SK-N-SH (cell line): ENCODE measurements around the gene PACSIN1. TPM values are rescaled to one million over a fixed set of nuclear protein-coding genes. Genes with fewer than 3 reads are reported as not detected.

Source experiments
- CTCF ChIA-PET: fragments of 300-600, 350-600 bp; formaldehyde crosslinking; extraction: SDS; loops from one replicate; lab custom pipeline; 2021; lab: Yijun Ruan, JAX
- POLR2A ChIA-PET: fragments of 350-600 bp; sonication (Branson Sonifier 250); formaldehyde crosslinking; extraction: SDS; loops from one replicate; lab custom pipeline; 2020; ENCODE audit warnings: antibody characterized with exemption, inconsistent platforms; lab: Yijun Ruan, JAX
- DNase-seq: peaks from one replicate; pipeline ENCODE4 v3.0.0; 2012
- H2AFZ ChIP-seq: fragments of 200-600 bp; sonication (generic); 2 replicates; pipeline ENCODE4 v1.8.1; 2016; ENCODE audit warnings: antibody characterized with exemption, mild to moderate bottlenecking, low read depth
- H3F3A ChIP-seq: fragments of 200-600 bp; sonication (generic); replicated peaks from 2 replicates; pipeline ENCODE3; 2016; ENCODE audit warnings: antibody characterized with exemption, mild to moderate bottlenecking; ENCODE audit not compliant: insufficient read depth
- H3K27ac ChIP-seq, 2 experiments: fragments of 200-500 bp in 1 of 2; fragments of 200-600 bp in 1 of 2; sonication (Bioruptor generic) in 1 of 2; sonication (generic), shearing (Covaris generic) in 1 of 2; 2 replicates each; pipeline versions ENCODE4 v1.5.1 to v1.6.1; 2014 to 2016; ENCODE audit warnings: low read depth in 2 of 2, inconsistent platforms in 1 of 2, low read length in 1 of 2, mild to moderate bottlenecking in 1 of 2, mixed read lengths in 1 of 2
- H3K27me3 ChIP-seq: fragments of 200-600 bp; sonication (generic), shearing (Covaris generic); 2 replicates; pipeline ENCODE4 v1.6.1; 2016; ENCODE audit warnings: mixed run types; ENCODE audit not compliant: insufficient read depth
- H3K36me3 ChIP-seq, 2 experiments: fragments of 200-500 bp in 1 of 2; fragments of 200-600 bp in 1 of 2; sonication (Bioruptor generic) in 1 of 2; sonication (generic) in 1 of 2; replicated peaks in 1 of 2; 2 replicates each; pipeline versions ENCODE3 to v1.5.1; 2014 to 2016; ENCODE audit warnings: low read length in 1 of 2, mild to moderate bottlenecking in 1 of 2; ENCODE audit not compliant: insufficient read depth in 2 of 2, control insufficient read depth in 1 of 2
- H3K4me1 ChIP-seq, 2 experiments: fragments of 200-500 bp in 1 of 2; fragments of 200-600 bp in 1 of 2; sonication (Bioruptor generic) in 1 of 2; sonication (generic), shearing (Covaris generic) in 1 of 2; 2 replicates each; pipeline versions ENCODE4 v1.5.1 to v1.6.1; 2014 to 2016; ENCODE audit warnings: low read depth in 1 of 2, low read length in 1 of 2, mixed run types in 1 of 2; ENCODE audit not compliant: insufficient read depth in 2 of 2, control insufficient read depth in 1 of 2
- H3K4me2 ChIP-seq: fragments of 200-600 bp; sonication (generic), shearing (Covaris generic); 2 replicates; pipeline ENCODE4 v1.6.1; 2017; ENCODE audit warnings: mixed run types
- H3K4me3 ChIP-seq, 2 experiments: fragments of 200-500 bp in 1 of 2; fragments of 200-600 bp in 1 of 2; sonication (Bioruptor generic) in 1 of 2; sonication (generic), shearing (Covaris generic) in 1 of 2; 2 replicates each; pipeline versions ENCODE4 v1.5.1 to v1.8.1; 2014 to 2016; ENCODE audit warnings: low read depth in 2 of 2, inconsistent platforms in 1 of 2, low read length in 1 of 2, mild to moderate bottlenecking in 1 of 2, mixed read lengths in 1 of 2, moderate library complexity in 1 of 2
- H3K79me2 ChIP-seq: fragments of 200-600 bp; sonication (generic); 2 replicates; pipeline ENCODE4 v1.8.1; 2017; ENCODE audit warnings: mild to moderate bottlenecking; ENCODE audit not compliant: insufficient read depth
- H3K9ac ChIP-seq: fragments of 200-600 bp; sonication (generic); 2 replicates; pipeline ENCODE4 v1.6.1; 2017; ENCODE audit warnings: mixed run types
- H3K9me2 ChIP-seq: fragments of 200-600 bp; sonication (generic); 2 replicates; pipeline ENCODE4 v1.6.1; 2017; ENCODE audit warnings: mixed run types
- H3K9me3 ChIP-seq: fragments of 200-600 bp; sonication (generic); 2 replicates; pipeline ENCODE4 v1.6.1; 2017; ENCODE audit warnings: mixed run types, mild to moderate bottlenecking, moderate library complexity
- H4K20me1 ChIP-seq: fragments of 200-600 bp; sonication (generic); 2 replicates; pipeline ENCODE4 v1.6.1; 2017; ENCODE audit warnings: mild to moderate bottlenecking, mixed run types; ENCODE audit not compliant: insufficient read depth
- CHD2 ChIP-seq: fragments of 150-350 bp; IDR thresholded peaks from 2 replicates; pipeline ENCODE4 v1.6.1; 2018; ENCODE audit warnings: low read length; ENCODE audit not compliant: partially characterized antibody
- ELF1 ChIP-seq: IDR thresholded peaks from 2 replicates; pipeline ENCODE4 v1.4.0; 2012
- EZH2phosphoT487 ChIP-seq: fragments of 200-600 bp; sonication (generic); IDR thresholded peaks from 2 replicates; pipeline ENCODE4 v1.6.1; 2017; ENCODE audit warnings: low read depth, mixed run types, mild to moderate bottlenecking, antibody characterized with exemption, moderate library complexity, borderline replicate concordance
- FOSL2 ChIP-seq: IDR thresholded peaks from 2 replicates; pipeline ENCODE4 v1.4.0; 2012; ENCODE audit warnings: low read depth, mild to moderate bottlenecking, moderate library complexity, borderline replicate concordance
- FOXJ3 ChIP-seq: sonication (generic); formaldehyde crosslinking; IDR thresholded peaks from 2 replicates; pipeline ENCODE4 v1.5.1; 2020; ENCODE audit warnings: mild to moderate bottlenecking, missing genetic modification reagents
- JUND ChIP-seq: IDR thresholded peaks from 2 replicates; pipeline ENCODE4 v1.4.0; 2012
- MEF2A ChIP-seq: IDR thresholded peaks from 2 replicates; pipeline ENCODE4 v1.4.0; 2012; ENCODE audit warnings: low read depth, borderline replicate concordance
- PBX3 ChIP-seq: IDR thresholded peaks from 2 replicates; pipeline ENCODE4; 2012
- POLR2AphosphoS5 ChIP-seq: IDR thresholded peaks from 2 replicates; pipeline ENCODE4 v1.6.1; 2012; ENCODE audit warnings: low read depth, low read length
- RAD21 ChIP-seq: IDR thresholded peaks from 2 replicates; pipeline ENCODE4 v1.6.1; 2012; ENCODE audit warnings: mild to moderate bottlenecking, low read length
- RFX5 ChIP-seq: IDR thresholded peaks from 2 replicates; pipeline ENCODE4 v1.6.1; 2012; ENCODE audit warnings: mild to moderate bottlenecking, improper control_type of control experiment, low read length
- SIN3A ChIP-seq: IDR thresholded peaks from 2 replicates; pipeline ENCODE4 v1.6.1; 2012; ENCODE audit warnings: low read depth, mild to moderate bottlenecking, low read length, moderate library complexity, borderline replicate concordance
- TAF1 ChIP-seq: IDR thresholded peaks from 2 replicates; pipeline ENCODE4 v1.6.1; 2012; ENCODE audit warnings: low read depth, mild to moderate bottlenecking, low read length, moderate library complexity, borderline replicate concordance
- TEAD4 ChIP-seq: IDR thresholded peaks from 2 replicates; pipeline ENCODE4 v1.4.0; 2012; ENCODE audit warnings: mild to moderate bottlenecking, borderline replicate concordance; ENCODE audit not compliant: insufficient read depth
- USF1 ChIP-seq: IDR thresholded peaks from 2 replicates; pipeline ENCODE4 v1.4.0; 2012; ENCODE audit warnings: low read depth, borderline replicate concordance
- ZBTB33 ChIP-seq: IDR thresholded peaks from 2 replicates; pipeline ENCODE4 v1.4.0; 2012; ENCODE audit warnings: low read depth, borderline replicate concordance
- WGBS: methylation state at CpG from one replicate; pipeline ENCODE4 v1.1.6; 2017; ENCODE audit warnings: low lambda C conversion rate; 5-methylcytosine and 5-hydroxymethylcytosine counted together
- polyA plus RNA-seq, 3 experiments: library from polyadenylated mRNA; depleted of rRNA; stranded (reverse); fragments of >200 nt; gene quantifications; 2 replicates each; pipeline ENCODE4 v1.2.3, GENCODE V29; 2012

The PACSIN1 gene
- polyA plus RNA-seq, 1 of the 3 experiments (the other 2 are of a cell fraction), result 0.05 TPM

- ChIA-PET POLR2A (no interaction called here), CTCF (interaction anchor here (0.6 to 3.2 kb wide), 2 partner anchors 18 to 40 kb away, joined by 3 to 14 read pairs; no protein-coding TSS in a partner anchor)
- TF ChIP-seq MEF2A (no peak), POLR2AphosphoS5 (no peak), RAD21 (no peak), ELF1 (no peak), PBX3 (no peak), TAF1 (no peak), EZH2phosphoT487 (no peak), FOXJ3 (CRISPR knock-in tag) (no peak), CHD2 (no peak), JUND (no peak), RFX5 (no peak), ZBTB33 (no peak), SIN3A (no peak)
- Histone ChIP-seq H3K9ac (no peak overlapping the region), H3K4me3 (no peak overlapping the region), H3K36me3 (no peaks in the 10 kb centered on the region), H3K27me3 (no peaks in the 10 kb centered on the region), H3F3A (no peaks in the 10 kb centered on the region), H2AFZ (no peak overlapping the region), H3K4me2 (no peak overlapping the region), H3K9me3 (no peaks in the 10 kb centered on the region), H4K20me1 (no peaks in the 10 kb centered on the region), H3K79me2 (no peaks in the 10 kb centered on the region), H3K27ac (no peak overlapping the region), H3K9me2 (no peaks in the 10 kb centered on the region), H3K4me1 (no peaks in the 10 kb centered on the region; a peak in 1 of 4 replicates)
- no peak for DNase-seq
- WGBS, result 88% methylated on average over 18 of the region's 21 CpGs
Observed at GRCh38 chr6:34570066-34570833, 104.4 kb downstream of the PACSIN1 start.

- H3K4me3 ChIP-seq, result no peak overlapping the region
- H3F3A ChIP-seq, result no peaks in the 10 kb centered on the region
- H3K79me2 ChIP-seq, result no peaks in the 10 kb centered on the region
- H4K20me1 ChIP-seq, result no peaks in the 10 kb centered on the region
- ChIA-PET POLR2A (interaction anchor here (0.6 kb wide), 1 partner anchor 14 kb away, joined by 3 read pairs; no protein-coding TSS in a partner anchor), CTCF (interaction anchor here (3.2 kb wide), 1 partner anchor 39 kb away, joined by 14 read pairs; no protein-coding TSS in a partner anchor)
- no peaks in the 10 kb centered on the region for H3K36me3 ChIP-seq
- H3K27ac ChIP-seq, result no peak overlapping the region
- peak; percentile 29 for DNase-seq
- H2AFZ ChIP-seq, result no peak overlapping the region
- H3K9me2 ChIP-seq, result no peaks in the 10 kb centered on the region
- no peak overlapping the region for H3K9ac ChIP-seq
- H3K27me3 ChIP-seq, result no peaks in the 10 kb centered on the region
- H3K9me3 ChIP-seq, result no peaks in the 10 kb centered on the region
- TF ChIP-seq ZBTB33 (no peak), USF1 (no peak), EZH2phosphoT487 (no peak), POLR2AphosphoS5 (no peak), RFX5 (no peak), MEF2A (no peak), TEAD4 (no peak), FOSL2 (no peak)
- H3K4me2 ChIP-seq, result no peak overlapping the region
- no peaks in the 10 kb centered on the region; a peak in 1 of 4 replicates for H3K4me1 ChIP-seq
- 85% methylated on average over 6 of the region's 9 CpGs for WGBS
Observed at GRCh38 chr6:34571388-34571787, 105.5 kb downstream of the PACSIN1 start.
